ENCODE measurements around the gene MYO1B. TPM values are rescaled to one million over a fixed set of nuclear protein-coding genes. Genes with fewer than 3 reads are reported as not detected.
A peak's percentile ranks its signal among the peaks of the same experiment; 100 is the strongest.

The MYO1B gene
- total RNA-seq, 1 donor = 246 TPM

DNA sequence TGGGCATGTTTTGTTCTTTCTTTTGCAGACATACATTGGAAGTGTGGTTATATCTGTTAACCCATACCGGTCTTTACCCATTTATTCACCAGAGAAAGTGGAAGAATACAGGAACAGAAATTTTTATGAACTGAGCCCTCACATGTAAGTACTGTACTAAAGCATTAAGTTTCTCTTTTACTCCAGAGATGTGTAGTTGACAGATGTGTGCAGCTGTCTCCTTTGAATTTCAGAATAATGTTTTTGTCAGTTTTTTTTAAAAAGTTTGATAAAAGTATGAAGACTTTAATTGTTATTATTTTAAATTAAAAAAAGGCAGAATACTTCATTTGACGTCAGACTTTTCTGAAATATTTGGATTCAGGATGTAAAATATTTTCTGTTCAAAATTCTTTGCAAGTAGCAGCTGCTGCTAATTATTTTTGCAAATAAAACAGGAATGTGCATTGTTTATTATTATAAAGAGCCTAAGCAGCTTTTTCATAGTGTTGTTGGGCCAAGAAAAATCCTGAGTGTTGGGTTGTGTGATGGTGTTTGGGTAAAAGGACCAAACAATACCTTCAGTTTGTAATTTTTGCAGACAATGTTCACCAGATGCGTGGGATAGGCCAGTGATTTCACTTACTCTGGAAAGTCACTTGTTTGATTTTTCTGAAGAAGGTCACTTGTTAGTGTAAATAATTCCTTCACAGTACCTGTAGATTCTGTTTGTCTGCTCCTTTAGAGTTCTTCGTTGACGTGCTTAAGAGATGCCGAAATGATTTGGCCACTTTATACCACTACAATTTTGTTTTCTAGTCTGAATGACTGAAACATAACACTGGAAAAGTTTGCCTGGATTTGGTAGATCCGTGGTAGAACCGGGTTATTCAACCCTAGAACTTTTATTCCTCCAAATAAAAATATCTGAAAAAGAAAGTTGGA lies 51.1 kb downstream of the MYO1B start:
- Histone ChIP-seq H3K4me3 (ENCODE audit: insufficient read depth, low read length) (no peak overlapping the region), H3K79me2 (ENCODE audit: insufficient read depth, low read length) (peaks cover 87% of the 10 kb centered on the region), H3K27me3 (ENCODE audit: insufficient read depth, low read length) (no peaks in the 10 kb centered on the region), H3K4me1 (ENCODE audit: insufficient read depth, low read length) (peaks cover 40% of the 10 kb centered on the region), H3K9me3 (ENCODE audit: low read depth, low read length) (no peaks in the 10 kb centered on the region), H3K27ac (ENCODE audit: low read depth, low read length) (peak overlapping the region; percentile 1), H2AFZ (ENCODE audit: low read length) (no peak overlapping the region), H3K4me2 (ENCODE audit: insufficient read depth, low read length) (no peak overlapping the region), H3K36me3 (ENCODE audit: insufficient read depth, low read length) (peaks cover 23% of the 10 kb centered on the region), H4K20me1 (ENCODE audit: insufficient read depth, low read length) (peaks cover 12% of the 10 kb centered on the region)
- DNase-seq (ENCODE audit: insufficient read length, low spot score, missing footprints) = no peak
- TF ChIP-seq, protein P1, sequence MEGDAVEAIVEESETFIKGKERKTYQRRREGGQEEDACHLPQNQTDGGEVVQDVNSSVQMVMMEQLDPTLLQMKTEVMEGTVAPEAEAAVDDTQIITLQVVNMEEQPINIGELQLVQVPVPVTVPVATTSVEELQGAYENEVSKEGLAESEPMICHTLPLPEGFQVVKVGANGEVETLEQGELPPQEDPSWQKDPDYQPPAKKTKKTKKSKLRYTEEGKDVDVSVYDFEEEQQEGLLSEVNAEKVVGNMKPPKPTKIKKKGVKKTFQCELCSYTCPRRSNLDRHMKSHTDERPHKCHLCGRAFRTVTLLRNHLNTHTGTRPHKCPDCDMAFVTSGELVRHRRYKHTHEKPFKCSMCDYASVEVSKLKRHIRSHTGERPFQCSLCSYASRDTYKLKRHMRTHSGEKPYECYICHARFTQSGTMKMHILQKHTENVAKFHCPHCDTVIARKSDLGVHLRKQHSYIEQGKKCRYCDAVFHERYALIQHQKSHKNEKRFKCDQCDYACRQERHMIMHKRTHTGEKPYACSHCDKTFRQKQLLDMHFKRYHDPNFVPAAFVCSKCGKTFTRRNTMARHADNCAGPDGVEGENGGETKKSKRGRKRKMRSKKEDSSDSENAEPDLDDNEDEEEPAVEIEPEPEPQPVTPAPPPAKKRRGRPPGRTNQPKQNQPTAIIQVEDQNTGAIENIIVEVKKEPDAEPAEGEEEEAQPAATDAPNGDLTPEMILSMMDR (IDR thresholded peaks at IDR 0.05; ENCODE audit: extremely low read depth, low read depth, low read length) = no peak

DNA sequence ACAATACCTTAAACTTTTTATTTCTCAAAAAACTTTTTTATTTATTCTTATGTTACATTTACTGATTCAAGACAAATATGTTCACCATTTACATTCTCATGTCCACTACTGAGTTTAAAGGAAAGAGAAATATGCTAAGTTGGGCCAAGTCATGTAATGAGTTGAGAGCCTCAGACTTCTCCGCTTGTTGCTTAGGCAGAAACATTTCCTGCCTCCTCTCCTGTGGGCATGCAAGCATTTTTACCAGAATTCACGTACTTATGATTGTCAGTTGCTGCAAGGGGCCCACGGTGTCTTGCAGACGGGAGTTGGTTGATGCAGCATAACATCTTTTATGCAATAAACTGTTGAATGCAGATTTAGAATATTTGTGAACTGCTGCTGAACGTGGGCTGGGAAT lies 51.8 kb downstream of the MYO1B start:
- peaks cover 36% of the 10 kb centered on the region for H3K4me1 ChIP-seq (ENCODE audit: insufficient read depth, low read length)
- H4K20me1 ChIP-seq (ENCODE audit: insufficient read depth, low read length) = peaks cover 6% of the 10 kb centered on the region
- no peaks in the 10 kb centered on the region for H3K27me3 ChIP-seq (ENCODE audit: insufficient read depth, low read length)
- TF ChIP-seq, protein P1 (IDR thresholded peaks at IDR 0.05; ENCODE audit: extremely low read depth, low read depth, low read length) = no peak
- DNase-seq (ENCODE audit: insufficient read length, low spot score, missing footprints) = no peak
- H3K79me2 ChIP-seq (ENCODE audit: insufficient read depth, low read length) = peaks cover 87% of the 10 kb centered on the region
- no peaks in the 10 kb centered on the region for H3K9me3 ChIP-seq (ENCODE audit: low read depth, low read length)
- H3K27ac ChIP-seq (ENCODE audit: low read depth, low read length) = no peak overlapping the region
- H3K4me2 ChIP-seq (ENCODE audit: insufficient read depth, low read length) = peak overlapping the region; percentile 3
- H2AFZ ChIP-seq (ENCODE audit: low read length) = no peak overlapping the region
- H3K36me3 ChIP-seq (ENCODE audit: insufficient read depth, low read length) = peaks cover 30% of the 10 kb centered on the region
- no peak overlapping the region for H3K4me3 ChIP-seq (ENCODE audit: insufficient read depth, low read length)

DNA sequence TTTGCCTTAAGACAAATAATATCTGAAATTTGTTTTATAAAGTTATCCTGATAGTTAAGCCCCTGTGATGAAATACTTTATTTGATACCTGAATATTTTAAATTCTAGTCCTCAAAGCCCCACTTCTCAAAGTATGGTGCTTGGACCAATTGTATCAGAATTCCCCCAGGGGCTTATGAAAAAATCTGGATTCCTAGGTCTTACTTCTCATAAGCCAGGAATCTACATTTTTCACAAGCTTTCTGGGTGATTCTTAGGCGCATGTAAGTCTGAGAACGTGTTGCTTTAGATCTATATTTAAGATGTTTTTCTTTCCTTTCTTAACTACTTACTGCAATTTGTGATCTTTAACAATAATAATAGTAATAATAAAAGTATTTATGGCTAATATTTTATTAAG lies 53.1 kb downstream of the MYO1B start:
- Histone ChIP-seq H2AFZ (ENCODE audit: low read length) (no peak overlapping the region), H3K36me3 (ENCODE audit: insufficient read depth, low read length) (peaks cover 31% of the 10 kb centered on the region), H3K4me1 (ENCODE audit: insufficient read depth, low read length) (peaks cover 34% of the 10 kb centered on the region), H3K27ac (ENCODE audit: low read depth, low read length) (no peak overlapping the region), H4K20me1 (ENCODE audit: insufficient read depth, low read length) (peaks cover 5% of the 10 kb centered on the region), H3K27me3 (ENCODE audit: insufficient read depth, low read length) (no peaks in the 10 kb centered on the region), H3K4me3 (ENCODE audit: insufficient read depth, low read length) (no peak overlapping the region), H3K79me2 (ENCODE audit: insufficient read depth, low read length) (peaks cover 87% of the 10 kb centered on the region), H3K4me2 (ENCODE audit: insufficient read depth, low read length) (no peak overlapping the region), H3K9me3 (ENCODE audit: low read depth, low read length) (no peaks in the 10 kb centered on the region)
- DNase-seq (ENCODE audit: insufficient read length, low spot score, missing footprints) = no peak
- TF ChIP-seq, protein P1 (IDR thresholded peaks at IDR 0.05; ENCODE audit: extremely low read depth, low read depth, low read length) = no peak

DNA sequence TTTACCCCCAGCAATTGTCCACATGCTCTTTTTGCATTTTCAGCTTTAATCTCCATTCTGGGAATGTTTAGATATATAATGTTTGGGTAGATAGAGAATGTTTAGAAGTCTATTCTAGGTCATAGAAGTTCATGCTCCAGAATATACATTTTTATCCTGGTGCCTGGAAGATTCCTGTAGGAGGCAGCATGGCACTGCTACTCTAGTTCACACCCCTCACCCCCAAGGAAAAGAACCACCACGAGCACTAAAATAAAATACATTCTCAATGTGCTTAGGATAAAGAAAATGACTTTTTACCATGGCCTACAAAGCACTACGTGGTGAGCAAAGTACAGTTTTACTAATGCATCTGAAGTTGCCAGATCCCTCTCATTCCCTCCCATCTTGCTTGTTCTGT lies 53.8 kb downstream of the MYO1B start:
- Histone ChIP-seq H3K27ac (ENCODE audit: low read depth, low read length) (peak overlapping the region; percentile 4), H3K4me1 (ENCODE audit: insufficient read depth, low read length) (peaks cover 39% of the 10 kb centered on the region), H3K4me2 (ENCODE audit: insufficient read depth, low read length) (no peak overlapping the region), H2AFZ (ENCODE audit: low read length) (no peak overlapping the region), H3K36me3 (ENCODE audit: insufficient read depth, low read length) (peaks cover 31% of the 10 kb centered on the region), H3K27me3 (ENCODE audit: insufficient read depth, low read length) (no peaks in the 10 kb centered on the region), H4K20me1 (ENCODE audit: insufficient read depth, low read length) (peaks cover 10% of the 10 kb centered on the region), H3K9me3 (ENCODE audit: low read depth, low read length) (no peaks in the 10 kb centered on the region), H3K79me2 (ENCODE audit: insufficient read depth, low read length) (peaks cover 87% of the 10 kb centered on the region), H3K4me3 (ENCODE audit: insufficient read depth, low read length) (no peak overlapping the region)
- DNase-seq (ENCODE audit: insufficient read length, low spot score, missing footprints) = no peak
- TF ChIP-seq, protein P1 (IDR thresholded peaks at IDR 0.05; ENCODE audit: extremely low read depth, low read depth, low read length) = peak; percentile 51

All from osteoblast (primary cell).